HepG2 (cell line): ENCODE data around the gene PIAS1. TPM values are rescaled to one million over a fixed set of nuclear protein-coding genes. Genes with fewer than 3 reads are reported as not detected.

ENCODE experiments used
- NKX3-1 ChIP-seq: sonication (generic); formaldehyde crosslinking; IDR thresholded peaks from 2 replicates; pipeline ENCODE4 v1.5.0; 2020; ENCODE audit warnings: missing genetic modification reagents
- THAP9 ChIP-seq: sonication (generic); formaldehyde crosslinking; IDR thresholded peaks from 2 replicates; pipeline ENCODE4; 2020; ENCODE audit warnings: missing genetic modification reagents, mild to moderate bottlenecking, borderline replicate concordance
- ZBTB10 ChIP-seq: sonication (generic); formaldehyde crosslinking; IDR thresholded peaks from 2 replicates; pipeline ENCODE4 v1.4.0; 2020; ENCODE audit warnings: missing genetic modification reagents, borderline replicate concordance
- ZBTB8A ChIP-seq: sonication (generic); formaldehyde crosslinking; IDR thresholded peaks from 2 replicates; pipeline ENCODE4 v1.4.0; 2020; ENCODE audit warnings: mild to moderate bottlenecking, low read depth, missing genetic modification reagents, borderline replicate concordance
- ZNF143 ChIP-seq: sonication (generic); formaldehyde crosslinking; IDR thresholded peaks from 2 replicates; pipeline ENCODE4 v1.4.0; 2020; ENCODE audit warnings: missing genetic modification reagents
- ZNF564 ChIP-seq: sonication (generic); formaldehyde crosslinking; IDR thresholded peaks from 2 replicates; pipeline ENCODE4 v1.8.1; 2023; ENCODE audit warnings: mild to moderate bottlenecking, missing genetic modification reagents
- polyA plus RNA-seq, 8 experiments: library from polyadenylated mRNA; depleted of rRNA in 3 of 8; stranded (reverse) in 7 of 8; unstranded in 1 of 8; fragments of >200 nt; fragmentation: Illumina TruSeq in 4 of 8; extraction: Trizol in 4 of 8; gene quantifications; 2 replicates each; pipeline versions ENCODE4 v1.2.1 to v1.2.3, GENCODE V29; 2011 to 2016; ENCODE audit warnings: low read depth in 4 of 8, missing spikeins in 1 of 8, mixed read lengths in 1 of 8; ENCODE audit not compliant: insufficient read depth in 1 of 8
- total RNA-seq, 5 experiments: library from RNA; depleted of rRNA; stranded (reverse); fragments of >200 nt; fragmentation: Illumina TruSeq; extraction: Trizol; gene quantifications; 2 replicates each; pipeline ENCODE4 v1.2.3, GENCODE V29; 2016; ENCODE audit warnings: low read depth in 1 of 5

Gene PIAS1
- total and polyA plus RNA-seq, 2 of the 13 experiments (the other 11 are each of a cell fraction or from before 2014, with no cell fraction given), result 20.7 to 33.7 TPM

GRCh38 chr15:68210409-68210756, 156.3 kb downstream of the PIAS1 start (continued):
- TF ChIP-seq THAP9 (CRISPR knock-in tag) (no peak), ZNF143 (CRISPR knock-in tag) (no peak), NKX3-1 (no peak), ZBTB8A (CRISPR knock-in tag) (no peak), ZBTB10 (no peak), ZNF564 (no peak)
